ENCODE measurements around the gene MAS1.

The MAS1 gene

DNA sequence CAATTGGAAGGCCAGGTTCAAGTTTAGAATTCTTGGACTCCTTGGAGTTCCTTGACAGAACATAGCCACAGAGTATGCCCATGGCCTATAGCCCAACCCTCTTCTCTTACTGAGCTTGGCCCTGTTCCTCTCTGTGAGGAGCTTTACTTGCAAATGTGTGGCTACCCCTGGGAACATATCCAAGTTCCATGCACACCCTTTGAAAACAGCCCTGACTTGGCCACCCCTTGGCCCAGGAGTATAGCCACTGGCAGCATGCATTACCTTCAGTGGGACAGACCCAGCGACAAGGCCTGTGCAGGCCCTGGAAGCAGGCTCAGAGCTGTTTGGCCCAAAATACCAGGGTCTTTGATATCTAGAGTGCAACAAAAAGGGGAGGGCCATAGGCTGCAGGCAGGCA is 19.5 kb upstream of the MAS1 start:
- no peak for TF ChIP-seq CTCF (IDR thresholded peaks at IDR 0.05; ENCODE audit: low read length, missing control alignments)
- H3K4me3 ChIP-seq (replicated peaks; ENCODE audit: low read depth, low read length) = no peak overlapping the region
- DNase-seq (ENCODE audit: low read depth) = no peak

GRCh38 chr6:159871906-159872305 is 18.9 kb upstream of the MAS1 start:
- peak; percentile 4 for DNase-seq (ENCODE audit: low read depth)
- no peak for TF ChIP-seq CTCF (IDR thresholded peaks at IDR 0.05; ENCODE audit: low read length, missing control alignments)
- H3K4me3 ChIP-seq (replicated peaks; ENCODE audit: low read depth, low read length) = no peak overlapping the region

DNA sequence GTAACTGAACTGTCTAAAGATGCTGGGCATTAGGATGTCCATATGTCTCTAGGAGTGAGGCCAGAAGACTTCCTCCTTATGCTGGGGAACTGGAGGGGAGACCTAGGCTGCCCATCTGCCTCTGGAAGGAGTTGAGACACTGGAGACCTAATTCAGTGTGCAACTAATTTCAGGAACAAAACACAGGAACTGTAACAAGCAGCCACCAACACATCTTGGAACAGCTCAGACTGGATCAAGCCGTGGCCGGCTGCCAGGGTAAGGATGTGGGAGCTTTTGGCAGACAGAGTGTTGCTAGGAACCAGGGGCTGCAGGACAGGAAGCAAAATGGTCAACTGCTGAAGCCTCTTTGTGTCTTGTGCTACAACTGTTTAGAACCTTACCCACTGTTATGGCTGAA is 16.4 kb upstream of the MAS1 start:
- no peak for TF ChIP-seq CTCF (IDR thresholded peaks at IDR 0.05; ENCODE audit: low read length, missing control alignments)
- H3K4me3 ChIP-seq (replicated peaks; ENCODE audit: low read depth, low read length) = no peak overlapping the region
- peak; percentile 69 for DNase-seq (ENCODE audit: low read depth)

GRCh38 chr6:159875194-159875593 is 15.6 kb upstream of the MAS1 start:
- TF ChIP-seq CTCF (IDR thresholded peaks at IDR 0.05; ENCODE audit: low read length, missing control alignments) = no peak
- no peak overlapping the region for H3K4me3 ChIP-seq (replicated peaks; ENCODE audit: low read depth, low read length)
- no peak for DNase-seq (ENCODE audit: low read depth)

- no peak overlapping the region for H3K4me3 ChIP-seq (replicated peaks; ENCODE audit: low read depth, low read length)
- DNase-seq (ENCODE audit: low read depth) = no peak
- no peak for TF ChIP-seq CTCF (IDR thresholded peaks at IDR 0.05; ENCODE audit: low read length, missing control alignments)
Observed at GRCh38 chr6:159876242-159876641, 14.5 kb upstream of the MAS1 start.

GRCh38 chr6:159877256-159877808 is 13.5 kb upstream of the MAS1 start:
- DNase-seq (ENCODE audit: low read depth) = no peak
- no peak overlapping the region for H3K4me3 ChIP-seq (replicated peaks; ENCODE audit: low read depth, low read length)
- TF ChIP-seq CTCF (IDR thresholded peaks at IDR 0.05; ENCODE audit: low read length, missing control alignments) = no peak

- no peak overlapping the region for H3K4me3 ChIP-seq (replicated peaks; ENCODE audit: low read depth, low read length)
- DNase-seq (ENCODE audit: low read depth) = no peak
- TF ChIP-seq CTCF (IDR thresholded peaks at IDR 0.05; ENCODE audit: low read length, missing control alignments) = no peak
Observed at GRCh38 chr6:159878341-159878740, 12.4 kb upstream of the MAS1 start.
